GM18508 (cell line): ENCODE measurements around the gene NELFE.
A peak's percentile ranks its signal among the peaks of the same experiment; 100 is the strongest.
"Not testable (repeated sequence)": the region's sequence is repeated elsewhere in the genome, so short reads cannot be mapped to it uniquely, and the experiment has no call there.

ENCODE experiments used
- ATAC-seq: cut with Tn5 transposase; IDR thresholded peaks from one replicate; pipeline ENCODE4 v1.9.1; 2021; ENCODE audit warnings: moderate number of reproducible peaks; ENCODE audit not compliant: insufficient read depth, unreplicated experiment

The NELFE gene

DNA sequence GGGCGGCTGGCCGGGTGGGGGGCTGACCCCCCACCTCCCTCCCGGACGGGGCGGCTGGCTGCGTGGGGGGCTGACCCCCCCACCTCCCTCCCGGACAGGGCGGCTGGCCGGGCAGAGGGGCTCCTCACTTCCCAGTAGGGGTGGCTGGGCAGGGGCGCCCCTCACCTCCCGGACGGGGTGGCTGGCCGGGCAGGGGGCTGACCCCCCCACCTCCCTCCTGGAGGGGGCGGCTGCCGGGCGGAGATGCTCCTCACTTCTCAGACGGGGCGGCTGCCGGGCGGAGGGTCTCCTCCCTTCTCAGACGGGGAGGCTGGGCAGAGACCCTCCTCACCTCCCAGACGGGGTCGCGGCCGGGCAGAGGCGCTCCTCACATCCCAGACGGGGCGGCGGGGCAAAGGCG lies 17.3 kb upstream of the NELFE start:
- ATAC-seq = not testable (repeated sequence)

DNA sequence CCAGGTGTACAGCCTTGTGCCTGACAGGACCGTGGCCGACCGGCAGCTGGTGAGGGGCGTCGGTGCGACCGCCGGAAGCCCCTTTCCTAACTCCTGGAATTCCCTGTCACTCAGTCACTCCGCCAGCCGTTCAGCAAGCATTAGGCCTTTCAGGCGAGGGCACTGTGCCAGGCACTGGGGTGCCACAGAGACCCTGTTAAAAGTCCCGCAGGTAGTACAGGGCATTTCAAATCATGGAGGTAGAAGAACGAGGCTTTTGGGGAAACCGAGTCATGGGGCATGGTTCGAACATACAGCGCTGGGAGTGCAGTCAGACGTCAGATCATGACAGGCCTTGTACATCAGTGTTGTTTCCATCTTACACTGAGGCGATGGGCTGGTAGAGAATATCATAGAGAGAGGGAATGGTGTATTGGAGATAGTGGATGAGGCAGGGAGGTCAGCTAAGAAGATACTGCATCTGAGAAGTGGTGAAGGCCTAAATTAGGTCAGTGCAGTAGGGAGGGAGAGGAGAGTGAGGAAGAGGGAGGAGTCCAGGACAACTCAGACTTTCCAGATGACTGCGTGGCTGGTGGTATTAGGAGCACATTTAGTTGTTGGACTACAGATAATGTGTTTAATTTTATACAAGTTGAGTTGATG lies 14.1 kb upstream of the NELFE start:
- no peak for ATAC-seq

DNA sequence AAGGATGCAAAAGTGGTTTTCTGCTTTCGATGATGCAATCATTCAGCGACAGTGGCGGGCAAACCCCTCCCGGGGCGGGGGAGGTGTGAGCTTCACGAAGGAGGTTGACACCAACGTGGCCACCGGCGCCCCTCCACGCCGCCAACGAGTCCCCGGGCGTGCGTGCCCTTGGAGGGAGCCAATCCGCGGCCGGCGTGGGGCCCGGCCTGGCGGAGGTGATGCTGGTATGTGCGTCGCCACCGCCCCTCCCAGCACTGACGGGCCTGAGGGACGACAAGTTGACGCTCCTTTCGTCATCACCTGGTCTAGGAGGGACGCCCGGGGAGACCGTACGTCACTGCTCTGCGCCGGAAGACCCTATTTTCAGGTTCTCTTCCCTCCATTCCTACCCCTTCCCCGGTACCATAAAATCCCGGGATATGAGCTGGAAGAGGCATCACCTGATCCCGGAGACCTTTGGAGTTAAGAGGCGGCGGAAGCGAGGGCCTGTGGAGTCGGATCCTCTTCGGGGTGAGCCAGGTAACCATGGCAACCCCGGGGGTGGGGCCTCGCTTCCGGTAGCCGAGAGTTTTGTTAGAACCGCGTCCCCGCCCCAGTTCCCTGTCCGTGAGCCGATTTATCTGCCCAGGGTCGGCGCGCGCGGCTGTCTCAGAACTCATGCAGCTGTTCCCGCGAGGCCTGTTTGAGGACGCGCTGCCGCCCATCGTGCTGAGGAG lies 13.4 kb upstream of the NELFE start, which contains the start of gene DXO:
Gene DXO (minus strand): TSS at position 146 of the 716 bp plus-strand sequence. CDS start 463 bp downstream, outside the sequence.
- ATAC-seq = peak; percentile 71

DNA sequence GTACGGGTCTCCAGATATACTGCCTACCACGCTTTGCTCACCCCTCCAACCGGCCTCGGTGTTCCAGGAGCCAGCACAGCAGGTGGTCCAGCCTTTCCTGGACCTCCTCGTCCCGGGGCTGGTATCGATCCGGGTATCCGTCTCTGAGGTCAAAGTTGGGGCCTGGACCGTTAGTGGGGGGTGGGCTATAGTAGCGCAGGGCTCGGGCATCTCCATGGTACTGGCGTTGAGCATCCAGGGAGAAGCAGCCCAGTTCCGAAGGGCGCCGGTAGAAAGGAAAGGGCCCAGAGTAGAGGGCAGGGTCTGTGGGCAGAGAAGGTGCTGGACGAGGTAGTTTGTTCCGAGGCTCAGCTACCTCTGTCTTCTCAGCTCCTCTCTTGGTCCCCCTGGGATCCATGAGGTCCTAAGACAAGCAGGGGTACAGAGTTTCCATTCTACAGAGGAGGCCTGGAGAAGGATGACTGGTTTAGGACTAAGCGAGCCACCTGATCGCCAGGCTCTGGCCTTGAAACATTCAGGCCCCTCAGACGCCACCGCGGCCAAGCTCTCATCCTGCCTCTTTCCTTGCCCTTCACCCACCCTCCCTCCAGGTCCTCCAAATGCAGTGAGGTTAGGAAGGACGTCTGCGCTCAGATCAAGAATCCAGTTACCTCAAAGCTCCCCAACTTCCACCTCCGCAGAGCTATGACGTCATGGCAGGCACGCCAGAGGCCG lies 12.7 kb upstream of the NELFE start:
- ATAC-seq = no peak

DNA sequence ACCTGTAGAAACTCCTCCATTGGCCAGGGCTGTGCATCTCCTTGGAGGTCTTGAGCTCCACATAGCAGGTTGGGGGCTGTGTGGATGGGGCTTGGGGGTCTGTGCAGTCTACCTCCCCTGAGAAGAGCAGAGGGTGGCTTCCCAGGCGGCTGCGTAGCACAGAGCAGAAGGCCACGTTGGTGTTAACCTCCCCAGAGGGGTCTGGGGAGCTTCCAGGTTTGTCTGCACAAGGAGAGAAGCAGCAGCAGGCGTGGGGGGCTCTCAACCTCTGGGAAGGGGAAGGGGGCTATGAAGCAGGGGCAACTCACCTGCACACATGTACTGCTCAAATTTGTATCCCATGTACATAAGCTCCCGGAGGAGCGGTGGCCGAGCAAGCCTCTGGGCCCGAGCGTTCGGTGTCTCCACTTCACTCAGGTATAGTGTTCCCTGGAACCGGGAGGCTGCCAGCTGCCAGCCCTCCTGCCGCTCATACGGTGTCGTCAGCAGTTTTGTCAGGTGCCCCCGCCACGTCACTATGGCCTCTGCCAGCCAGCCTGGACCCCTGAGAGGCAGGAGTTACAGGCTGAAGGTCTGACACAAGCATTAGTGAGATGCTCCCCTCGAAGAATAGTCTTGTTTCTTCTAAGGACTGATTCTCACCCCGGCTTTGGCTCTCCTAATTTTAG lies 12.0 kb upstream of the NELFE start:
- ATAC-seq = no peak

DNA sequence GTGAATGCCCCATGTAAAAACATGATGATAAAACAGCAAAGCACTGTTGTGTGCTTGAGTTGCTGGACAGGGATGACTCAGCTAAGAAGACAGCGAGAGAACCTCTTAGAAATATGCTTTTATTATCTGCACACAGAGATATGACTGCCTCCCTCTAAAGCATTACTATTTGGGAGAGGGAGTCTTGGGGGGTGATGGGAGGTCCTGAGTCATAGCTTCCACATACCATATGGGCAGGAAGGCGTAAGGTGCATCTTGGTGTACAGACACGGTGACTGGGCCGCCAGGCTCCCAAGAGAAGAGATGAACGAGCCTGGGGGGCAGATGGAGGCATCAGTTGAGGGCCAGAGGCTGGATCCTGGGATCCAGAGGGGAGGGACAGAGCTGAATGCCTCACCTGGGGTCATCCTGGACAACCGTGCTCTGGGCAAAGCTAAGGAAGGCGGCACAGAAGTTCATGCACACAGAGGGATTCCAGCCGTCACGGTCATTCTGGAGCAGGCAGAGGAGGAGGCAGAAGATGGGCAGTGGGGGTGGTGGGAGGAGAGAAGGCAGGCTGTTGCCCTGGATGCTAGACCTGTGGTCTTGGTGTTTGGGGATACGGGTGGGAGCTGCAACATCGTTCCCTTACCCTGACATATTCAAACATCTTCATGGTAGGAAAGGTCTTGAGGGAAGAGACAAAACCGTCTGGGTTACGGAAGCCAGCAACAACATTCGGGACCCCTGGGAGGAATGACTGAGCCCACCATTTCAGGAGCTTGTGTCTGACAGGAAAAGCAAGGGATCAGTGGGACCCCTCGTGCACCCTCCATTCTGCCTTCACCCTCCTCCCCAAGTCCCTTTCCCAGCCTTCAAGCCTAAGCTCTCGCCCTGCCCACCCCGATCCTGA lies 11.2 kb upstream of the NELFE start:
- ATAC-seq = no peak

DNA sequence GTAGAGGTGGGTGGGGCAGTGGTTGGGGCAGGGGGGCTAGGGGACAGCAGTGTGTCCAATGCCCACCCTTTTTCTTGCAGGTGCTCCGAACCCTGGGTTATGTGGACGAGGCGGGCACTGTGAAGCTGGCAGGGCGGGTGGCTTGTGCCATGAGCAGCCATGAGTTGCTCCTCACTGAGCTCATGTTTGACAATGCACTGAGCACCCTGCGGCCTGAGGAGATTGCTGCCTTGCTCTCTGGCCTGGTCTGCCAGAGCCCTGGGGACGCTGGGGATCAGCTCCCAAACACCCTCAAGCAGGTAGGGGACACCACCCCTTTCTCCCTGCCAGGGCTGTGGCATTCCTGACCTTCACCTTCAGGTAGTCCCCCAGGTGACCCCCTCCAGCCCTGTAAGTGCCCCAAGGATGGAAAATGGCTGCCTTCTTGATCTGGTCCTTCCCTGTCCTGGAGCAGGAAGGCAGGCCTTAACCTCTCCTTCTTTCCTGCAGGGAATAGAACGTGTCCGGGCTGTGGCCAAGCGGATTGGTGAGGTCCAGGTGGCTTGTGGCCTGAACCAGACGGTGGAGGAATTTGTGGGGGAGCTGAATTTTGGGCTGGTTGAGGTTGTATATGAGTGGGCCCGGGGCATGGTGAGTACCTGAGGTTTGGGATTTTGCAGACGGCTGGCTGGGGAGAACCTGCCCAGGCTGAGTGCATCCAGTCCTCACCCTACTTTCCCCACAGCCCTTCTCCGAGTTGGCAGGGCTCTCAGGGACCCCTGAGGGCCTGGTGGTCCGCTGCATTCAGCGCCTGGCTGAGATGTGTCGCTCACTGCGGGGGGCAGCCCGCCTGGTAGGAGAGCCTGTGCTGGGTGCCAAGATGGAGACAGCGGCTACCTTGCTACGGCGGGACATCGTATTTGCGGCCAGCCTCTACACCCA lies 10.3 kb upstream of the NELFE start:
- no peak for ATAC-seq

DNA sequence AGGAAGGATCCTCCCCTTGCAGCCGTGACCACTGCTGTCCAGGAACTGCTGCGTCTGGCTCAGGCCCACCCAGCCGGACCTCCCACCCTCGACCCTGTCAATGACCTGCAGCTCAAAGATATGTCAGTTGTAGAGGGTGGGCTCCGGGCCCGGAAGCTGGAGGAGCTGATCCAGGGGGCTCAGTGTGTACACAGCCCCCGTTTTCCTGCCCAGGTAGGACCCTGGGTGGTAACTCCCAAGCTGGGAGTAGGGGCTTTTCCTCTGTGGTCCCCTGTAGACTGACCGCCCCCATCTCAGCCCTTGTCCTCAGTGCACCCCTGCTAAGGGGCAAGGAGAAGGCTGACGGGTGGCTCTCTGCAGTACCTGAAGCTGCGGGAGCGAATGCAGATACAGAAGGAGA lies 9.6 kb upstream of the NELFE start:
- ATAC-seq = no peak

DNA sequence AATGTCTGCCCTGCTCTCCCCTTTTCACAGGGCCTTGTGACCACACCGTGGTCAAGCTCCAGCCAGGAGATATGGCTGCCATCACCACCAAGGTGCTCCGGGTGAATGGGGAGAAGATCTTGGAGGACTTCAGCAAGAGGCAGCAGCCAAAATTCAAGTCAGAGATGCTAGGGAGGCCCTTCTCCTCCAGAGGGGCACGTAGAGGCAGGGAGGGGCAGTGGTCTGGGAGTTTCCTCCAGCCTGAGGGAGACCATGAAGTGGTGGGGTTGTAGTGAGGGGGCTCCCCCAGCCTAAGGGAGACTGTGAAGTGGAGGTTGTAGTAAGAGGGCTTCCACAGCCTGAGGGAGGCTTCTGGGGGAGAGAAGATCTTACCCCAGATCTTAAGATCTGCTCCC lies 9.2 kb upstream of the NELFE start:
- ATAC-seq = no peak

DNA sequence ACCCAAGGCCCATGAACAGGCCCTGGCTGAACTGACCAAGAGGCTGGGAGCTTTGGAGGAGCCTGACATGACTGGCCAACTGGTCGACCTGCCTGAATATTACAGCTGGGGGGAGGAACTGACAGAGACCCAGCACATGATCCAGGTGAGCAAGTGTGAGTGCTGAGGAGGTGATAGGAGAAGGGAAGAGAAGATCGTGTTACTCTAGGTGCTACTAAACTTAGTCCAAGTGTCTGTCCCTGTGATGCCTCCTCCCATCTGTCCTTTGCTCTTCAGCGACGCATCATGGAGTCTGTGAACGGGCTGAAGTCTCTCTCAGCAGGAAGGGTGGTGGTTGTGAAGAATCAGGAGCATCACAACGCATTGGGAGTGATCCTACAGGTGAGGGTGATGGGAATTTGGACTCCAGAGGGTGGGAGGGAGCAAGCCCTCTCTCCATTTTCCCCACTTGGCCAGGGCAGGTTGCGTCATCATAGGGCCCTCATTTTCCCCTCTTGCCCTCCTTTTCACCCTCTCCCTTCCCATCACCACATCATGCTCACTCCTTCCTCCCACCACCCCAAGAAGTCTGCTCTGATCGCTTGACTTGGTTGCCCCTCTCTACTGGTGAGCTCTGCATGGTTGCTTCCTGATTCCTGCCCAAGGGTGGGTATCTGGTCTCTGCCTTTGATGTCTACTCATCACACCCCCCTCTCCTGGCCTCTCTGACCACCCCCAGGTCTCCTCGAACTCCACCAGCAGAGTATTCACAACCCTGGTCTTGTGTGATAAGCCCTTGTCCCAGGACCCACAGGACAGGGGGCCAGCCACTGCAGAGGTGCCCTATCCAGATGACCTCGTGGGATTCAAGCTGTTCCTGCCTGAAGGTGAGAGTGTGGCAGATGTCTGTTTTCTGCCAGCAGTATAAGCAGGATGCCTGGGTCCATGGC lies 8.5 kb upstream of the NELFE start:
- no peak for ATAC-seq

DNA sequence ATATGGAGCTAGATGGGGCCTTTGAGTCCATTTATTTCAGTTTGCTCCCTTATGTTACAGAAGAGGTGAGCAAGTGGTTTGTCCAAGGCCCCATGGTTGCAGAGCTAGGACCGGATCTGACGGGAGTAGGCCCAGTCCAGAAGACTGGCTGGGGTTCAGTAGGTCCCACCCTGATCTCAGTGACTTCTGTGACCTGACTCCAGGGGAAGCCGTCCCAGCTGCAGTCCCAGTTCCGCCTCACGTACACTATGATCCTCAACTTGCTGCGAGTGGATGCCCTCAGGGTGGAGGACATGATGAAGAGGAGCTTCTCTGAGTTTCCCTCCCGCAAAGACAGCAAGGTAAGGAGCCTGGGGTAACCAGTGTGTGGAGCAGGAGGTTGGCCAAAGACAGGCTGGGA lies 7.7 kb upstream of the NELFE start:
- no peak for ATAC-seq

DNA sequence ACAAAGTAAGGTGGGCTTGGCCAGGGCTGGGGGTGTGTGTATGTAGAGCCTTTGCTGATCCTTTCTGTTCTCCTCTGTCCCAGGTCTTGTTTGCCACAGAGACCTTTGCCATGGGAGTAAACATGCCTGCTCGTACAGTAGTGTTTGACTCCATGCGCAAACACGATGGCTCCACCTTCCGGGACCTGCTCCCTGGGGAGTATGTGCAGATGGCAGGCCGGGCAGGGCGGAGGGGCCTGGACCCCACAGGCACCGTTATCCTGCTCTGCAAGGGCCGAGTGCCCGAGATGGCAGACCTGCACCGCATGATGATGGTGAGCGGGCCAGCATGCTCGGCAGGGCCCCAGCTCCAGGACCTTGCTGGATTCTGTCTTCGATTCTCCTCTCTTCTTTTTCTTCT lies 6.9 kb upstream of the NELFE start:
- ATAC-seq = no peak

DNA sequence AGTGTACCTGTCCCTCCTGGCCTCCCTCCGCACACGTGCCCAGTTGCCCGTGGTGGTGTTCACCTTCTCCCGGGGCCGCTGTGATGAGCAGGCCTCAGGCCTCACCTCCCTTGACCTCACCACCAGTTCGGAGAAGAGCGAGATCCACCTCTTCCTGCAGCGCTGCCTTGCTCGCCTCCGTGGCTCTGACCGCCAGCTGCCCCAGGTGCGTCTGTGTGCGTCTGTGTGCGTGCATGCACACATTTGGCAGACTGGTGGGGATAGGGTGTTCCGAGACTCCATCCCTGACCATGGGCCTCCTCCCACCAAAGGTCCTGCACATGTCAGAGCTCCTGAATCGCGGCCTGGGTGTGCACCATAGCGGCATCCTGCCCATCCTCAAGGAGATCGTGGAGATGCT lies 5.2 kb upstream of the NELFE start:
- ATAC-seq = no peak

DNA sequence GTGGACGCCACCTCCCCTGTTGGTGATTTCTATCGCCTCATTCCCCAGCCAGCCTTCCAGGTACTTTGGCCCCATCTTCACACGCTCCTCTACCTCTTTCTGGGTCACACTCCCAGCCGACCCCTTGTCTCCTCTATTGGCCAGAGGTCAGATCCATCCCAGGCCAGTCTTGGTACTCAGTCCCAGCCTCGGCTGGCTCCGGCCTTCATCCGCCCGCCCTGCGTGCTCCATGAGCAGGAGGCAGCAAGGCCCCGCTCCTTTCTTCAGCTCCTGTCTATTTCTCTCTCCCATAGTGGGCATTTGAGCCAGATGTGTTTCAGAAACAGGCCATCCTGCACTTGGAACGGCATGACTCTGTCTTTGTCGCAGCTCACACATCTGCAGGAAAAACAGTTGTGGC lies 2.8 kb upstream of the NELFE start:
- ATAC-seq = no peak

DNA sequence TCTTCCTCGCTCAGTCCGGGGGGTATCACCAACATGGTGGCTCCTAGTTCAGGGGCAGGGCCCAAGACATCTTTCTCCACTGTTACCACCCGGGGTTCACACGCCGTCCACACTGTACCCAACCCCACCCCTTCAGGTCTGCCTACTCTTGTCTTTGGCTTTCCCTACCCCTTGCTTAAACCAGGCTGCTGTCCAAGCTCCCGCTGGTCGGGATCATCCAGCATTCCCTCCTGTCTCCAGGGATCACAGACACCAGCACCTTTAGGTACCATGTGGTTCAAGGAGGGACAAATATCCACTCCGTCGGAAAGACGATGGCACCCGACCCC lies 395 bp downstream of the NELFE start:
- ATAC-seq = no peak

DNA sequence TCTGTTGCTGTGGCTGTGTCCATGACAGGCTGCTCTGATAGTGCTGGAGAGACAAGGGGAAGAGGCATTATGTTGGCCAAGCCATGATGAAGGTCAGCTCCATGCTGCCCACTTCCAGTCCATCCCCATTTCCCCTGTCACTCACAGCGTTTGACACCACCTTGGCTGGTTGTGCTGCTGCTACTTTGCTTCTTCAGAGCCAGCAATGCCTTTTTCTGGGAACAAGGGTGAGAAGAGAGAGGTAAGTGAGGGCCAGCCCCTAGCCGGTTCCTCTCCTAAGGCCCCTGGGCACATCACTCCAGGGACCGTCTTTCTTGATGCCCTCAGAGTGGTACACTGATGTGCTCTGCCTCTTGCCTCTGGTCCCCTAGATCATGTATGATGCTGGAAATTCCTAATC lies 2.0 kb downstream of the NELFE start:
- ATAC-seq = no peak

DNA sequence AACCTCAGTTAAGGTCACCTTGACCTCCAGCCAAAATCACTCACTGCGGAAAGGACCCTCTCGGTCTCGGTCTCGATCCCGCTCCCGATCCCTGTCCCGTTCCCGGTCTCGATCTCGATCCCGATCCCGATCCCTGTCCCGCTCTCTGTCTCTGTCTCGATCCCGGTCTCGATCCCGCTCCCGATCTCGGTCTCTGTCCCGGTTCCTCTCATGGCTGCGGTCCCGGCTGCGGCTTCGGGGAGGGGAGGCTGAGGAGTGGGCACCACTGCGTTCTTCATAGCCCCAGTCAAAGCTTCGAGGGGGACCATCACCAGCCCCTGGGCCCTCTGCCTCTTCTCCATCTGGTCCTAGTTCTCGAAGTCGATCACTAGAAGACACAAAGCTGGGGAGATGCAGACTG lies 4.3 kb downstream of the NELFE start:
- no peak for ATAC-seq

DNA sequence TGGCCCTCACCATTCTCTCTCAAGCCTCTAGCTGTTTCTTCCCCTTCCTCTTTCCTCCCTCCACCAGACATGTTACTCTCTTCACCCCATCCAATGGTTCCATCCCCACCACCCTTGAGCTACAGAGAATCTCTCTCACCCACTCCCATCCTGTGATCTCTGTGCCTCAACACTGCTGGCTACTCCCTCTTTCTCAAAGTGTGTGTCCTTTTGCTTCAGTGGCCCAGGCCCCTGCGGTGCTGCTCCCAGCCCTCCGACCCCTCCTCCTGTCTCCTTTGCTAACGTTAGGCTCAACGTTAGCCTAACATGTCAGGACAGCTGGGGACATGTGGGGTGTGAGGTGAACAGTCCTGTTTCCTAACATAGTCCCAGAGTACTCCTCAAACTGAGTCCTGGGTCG lies 5.9 kb downstream of the NELFE start:
- no peak for ATAC-seq
